Tibial nerve (tissue), 4 donors: ENCODE data around the gene GPN1. TPM values are rescaled to one million over a fixed set of nuclear protein-coding genes. Genes with fewer than 3 reads are reported as not detected.

ENCODE experiments used
- DNase-seq, 2 donors: peaks; one replicate each; pipeline ENCODE4 v3.0.0-alpha.2; 2019; ENCODE audit warnings: low spot score in 2 of 2
- H3K27ac ChIP-seq, 4 donors: fragments of 200-600 bp; sonication (generic) in 3 of 4; one replicate each; pipeline ENCODE4 v1.5.1; 2017 to 2019; ENCODE audit warnings: mild to moderate bottlenecking in 1 of 4
- H3K27me3 ChIP-seq, 2 donors: fragments of 200-600 bp; sonication (generic) in 1 of 2; one replicate each; pipeline versions ENCODE4 v1.5.1 to v1.6.0; 2017 to 2019
- H3K36me3 ChIP-seq, 3 donors: fragments of 200-600 bp; sonication (generic); one replicate each; pipeline ENCODE4 v1.5.1; 2018 to 2019
- H3K4me1 ChIP-seq, 4 donors: fragments of 200-600 bp; sonication (generic) in 3 of 4; one replicate each; pipeline ENCODE4 v1.5.1; 2017 to 2019
- H3K4me3 ChIP-seq, 4 donors: fragments of 200-600 bp; sonication (generic) in 3 of 4; one replicate each; pipeline ENCODE4 v1.5.1; 2017 to 2019; ENCODE audit warnings: mild to moderate bottlenecking in 1 of 4, moderate library complexity in 1 of 4
- H3K9me3 ChIP-seq, 4 donors: fragments of 200-600 bp; sonication (generic) in 3 of 4; one replicate each; pipeline ENCODE4 v1.5.1; 2017 to 2019
- CTCF ChIP-seq, 5 experiments: fragments of 200-600 bp in 3 of 5; fragments of 450-650 bp in 2 of 5; sonication (generic) in 3 of 5; IDR thresholded peaks; one replicate each; pipeline ENCODE4 v1.5.1; 2016 to 2019; ENCODE audit warnings: antibody characterized with exemption in 5 of 5, mild to moderate bottlenecking in 3 of 5, moderate library complexity in 2 of 5
- EP300 ChIP-seq, 2 donors: sonication (generic); formaldehyde crosslinking; IDR thresholded peaks; one replicate each; pipeline ENCODE4 v1.6.1; 2017; ENCODE audit warnings: antibody characterized with exemption in 2 of 2, mild to moderate bottlenecking in 1 of 2
- POLR2A ChIP-seq, 2 donors: fragments of 450-650 bp; IDR thresholded peaks; one replicate each; pipeline ENCODE4 v1.6.1; 2017; ENCODE audit warnings: antibody characterized with exemption in 2 of 2, mild to moderate bottlenecking in 2 of 2, moderate library complexity in 2 of 2
- WGBS, 2 donors: methylation state at CpG; one replicate each; pipeline ENCODE4 v1.1.5; 2018; 5-methylcytosine and 5-hydroxymethylcytosine counted together
- total RNA-seq, 4 donors: library from RNA; depleted of rRNA; stranded (reverse); fragments of >200 nt; gene quantifications; one replicate each; pipeline ENCODE4 v1.1.0, GENCODE V29; 2016

GPN1 gene
- total RNA-seq, 4 donors from 2014 or later, result 16.3 to 22.2 (median 19.8) TPM

GRCh38 chr2:27661371-27661770 is 32.5 kb downstream of the GPN1 start:
- TF ChIP-seq CTCF (IDR thresholded peaks at IDR 0.05) (no peak), POLR2A (IDR thresholded peaks at IDR 0.05) (no peak), EP300 (IDR thresholded peaks at IDR 0.05) (no peak)
- no peak overlapping the region for H3K27ac ChIP-seq
- H3K9me3 ChIP-seq, result no peaks in the 10 kb centered on the region
- H3K4me3 ChIP-seq, result no peak overlapping the region
- WGBS, 2 donors, result 93 to 95% methylated on average over 1 of the region's 1 CpG
- peaks cover 0 to 56% (median 15%) of the 10 kb centered on the region in 3 donors for H3K36me3 ChIP-seq
- DNase-seq, result no peak
- H3K27me3 ChIP-seq, result no peaks in the 10 kb centered on the region
- peaks cover 0 to 49% (median 23%) of the 10 kb centered on the region in 4 donors for H3K4me1 ChIP-seq

GRCh38 chr2:27663285-27664153 is 34.7 kb downstream of the GPN1 start, which contains the start of the genes SLC4A1AP and SUPT7L:
SLC4A1AP (plus strand) TSS chr2:27663889; CDS start chr2:27663915, 26 bp downstream.
SUPT7L (minus strand) TSS chr2:27663614; CDS start chr2:27662192, 1,422 bp downstream.
- WGBS, 2 donors, result 0% methylated on average over 53 of the region's 56 CpGs
- H3K9me3 ChIP-seq, result no peaks in the 10 kb centered on the region
- peak within 1 kb of the TSS; percentile 81 to 92 (median 88) for H3K27ac ChIP-seq
- H3K27me3 ChIP-seq, result no peaks in the 10 kb centered on the region
- peaks cover 0 to 53% (median 20%) of the 10 kb centered on the region in 3 donors for H3K36me3 ChIP-seq
- H3K4me1 ChIP-seq, result peaks cover 0 to 51% (median 23%) of the 10 kb centered on the region in 4 donors
- TF ChIP-seq POLR2A (IDR thresholded peaks at IDR 0.05) (no peak), EP300 (IDR thresholded peaks at IDR 0.05) (peak; percentile 50 to 96), CTCF (IDR thresholded peaks at IDR 0.05) (peak in 1 of 5 experiments; percentile 30)
- DNase-seq, result peak; percentile 29 to 69
- H3K4me3 ChIP-seq, result peak within 1 kb of the TSS; percentile 54 to 92 (median 79)

GRCh38 chr2:27664154-27664574 is 35.3 kb downstream of the GPN1 start:
- peaks cover 0 to 53% (median 17%) of the 10 kb centered on the region in 3 donors for H3K36me3 ChIP-seq
- no peak for DNase-seq
- WGBS, 2 donors, result 4 to 5% methylated on average over 13 to 23 of the region's 28 CpGs
- peak overlapping the region; percentile 81 to 92 (median 88) for H3K27ac ChIP-seq
- no peaks in the 10 kb centered on the region for H3K9me3 ChIP-seq
- peak overlapping the region; percentile 54 to 92 (median 79) for H3K4me3 ChIP-seq
- no peak for TF ChIP-seq EP300 (IDR thresholded peaks at IDR 0.05)
- H3K4me1 ChIP-seq, result peaks cover 0 to 44% (median 22%) of the 10 kb centered on the region in 4 donors
- H3K27me3 ChIP-seq, result no peaks in the 10 kb centered on the region

- WGBS, 2 donors, result 84 to 88% methylated on average over 16 of the region's 16 CpGs
- peaks cover 0 to 42% (median 22%) of the 10 kb centered on the region in 4 donors for H3K4me1 ChIP-seq
- H3K9me3 ChIP-seq, result no peaks in the 10 kb centered on the region
- peak overlapping the region; percentile 54 to 92 (median 79) for H3K4me3 ChIP-seq
- no peak for DNase-seq
- H3K36me3 ChIP-seq, result peaks cover 0 to 53% (median 17%) of the 10 kb centered on the region in 3 donors
- no peak overlapping the region for H3K27ac ChIP-seq
- H3K27me3 ChIP-seq, result no peaks in the 10 kb centered on the region
- TF ChIP-seq EP300 (IDR thresholded peaks at IDR 0.05) (no peak), POLR2A (IDR thresholded peaks at IDR 0.05) (no peak), CTCF (IDR thresholded peaks at IDR 0.05) (no peak)
These were observed 35.9 kb downstream of the GPN1 start for GRCh38 chr2:27664622-27665363.

GRCh38 chr2:27667446-27667845 is 38.6 kb downstream of the GPN1 start:
- Histone ChIP-seq H3K36me3 (peaks cover 0 to 55% (median 11%) of the 10 kb centered on the region in 3 donors), H3K4me3 (no peak overlapping the region), H3K27me3 (no peaks in the 10 kb centered on the region), H3K27ac (no peak overlapping the region), H3K9me3 (no peaks in the 10 kb centered on the region), H3K4me1 (peaks cover 0 to 33% (median 16%) of the 10 kb centered on the region in 4 donors)
- 79% methylated on average over 1 of the region's 1 CpG for WGBS, 2 donors
- no peak for TF ChIP-seq CTCF (IDR thresholded peaks at IDR 0.05)
- no peak for TF ChIP-seq POLR2A (IDR thresholded peaks at IDR 0.05)
- no peak for TF ChIP-seq EP300 (IDR thresholded peaks at IDR 0.05)
- no peak for DNase-seq
